Astrocyte (in vitro differentiated cells and primary cell): ENCODE measurements around the gene TNFAIP1. TPM values are rescaled to one million over a fixed set of nuclear protein-coding genes. Genes with fewer than 3 reads are reported as not detected.

Experiments used
- DNase-seq: peaks from one replicate; pipeline ENCODE4 v3.0.0-alpha.2; 2010; ENCODE audit warnings: low read depth
- FAIRE-seq: peaks from 2 replicates; lab custom pipeline; 2011; peaks lifted over from hg19 to GRCh38; lab: Jason Lieb, UNC
- H2AFZ ChIP-seq: 2 replicates; pipeline ENCODE4 v1.6.0; 2012; ENCODE audit warnings: low read depth, low read length, inconsistent platforms
- H3K27ac ChIP-seq: 2 replicates; pipeline ENCODE4 v1.5.1; 2011; ENCODE audit warnings: low read depth, low read length, inconsistent platforms
- H3K27me3 ChIP-seq: 2 replicates; pipeline ENCODE4 v1.6.0; 2011; ENCODE audit warnings: low read length, inconsistent platforms; ENCODE audit not compliant: insufficient read depth
- H3K36me3 ChIP-seq: 2 replicates; pipeline ENCODE4 v1.5.1; 2011; ENCODE audit warnings: low read length, inconsistent platforms; ENCODE audit not compliant: insufficient read depth
- H3K4me1 ChIP-seq: 2 replicates; pipeline ENCODE4 v1.5.1; 2011; ENCODE audit warnings: low read length, inconsistent platforms; ENCODE audit not compliant: insufficient read depth
- H3K4me2 ChIP-seq: 2 replicates; pipeline ENCODE4 v1.6.0; 2012; ENCODE audit warnings: low read length, inconsistent platforms
- H3K4me3 ChIP-seq: 2 replicates; pipeline ENCODE4 v1.5.1; 2011; ENCODE audit warnings: low read depth, mild to moderate bottlenecking, low read length, inconsistent platforms; ENCODE audit not compliant: insufficient read depth
- H3K79me2 ChIP-seq: 2 replicates; pipeline ENCODE4 v1.6.0; 2012; ENCODE audit warnings: mild to moderate bottlenecking, low read length, inconsistent platforms; ENCODE audit not compliant: insufficient read depth
- H3K9ac ChIP-seq: 2 replicates; pipeline ENCODE4 v1.6.0; 2012; ENCODE audit warnings: mild to moderate bottlenecking, low read length, inconsistent platforms
- H3K9me3 ChIP-seq: 2 replicates; pipeline ENCODE4 v1.5.1; 2012; ENCODE audit warnings: low read depth, mild to moderate bottlenecking, low read length, inconsistent platforms; ENCODE audit not compliant: insufficient read depth
- H4K20me1 ChIP-seq: 2 replicates; pipeline ENCODE4 v1.6.0; 2012; ENCODE audit warnings: low read length, inconsistent platforms; ENCODE audit not compliant: insufficient read depth
- H3K27ac Mint-ChIP-seq: one replicate; pipeline ENCODE4 v1.8.0; 2021; ENCODE audit warnings: mild to moderate bottlenecking, mixed read lengths; ENCODE audit not compliant: unreplicated experiment
- H3K27me3 Mint-ChIP-seq: one replicate; pipeline ENCODE4 v1.8.0; 2021; ENCODE audit warnings: low read depth, mixed read lengths; ENCODE audit not compliant: unreplicated experiment
- H3K36me3 Mint-ChIP-seq: one replicate; pipeline ENCODE4 v1.8.0; 2021; ENCODE audit warnings: low read depth, mixed read lengths; ENCODE audit not compliant: unreplicated experiment
- H3K4me1 Mint-ChIP-seq: one replicate; pipeline ENCODE4 v1.8.0; 2021; ENCODE audit warnings: low read depth, mixed read lengths; ENCODE audit not compliant: unreplicated experiment
- H3K4me3 Mint-ChIP-seq: one replicate; pipeline ENCODE4 v1.8.0; 2021; ENCODE audit warnings: mild to moderate bottlenecking, moderate library complexity, mixed read lengths; ENCODE audit not compliant: unreplicated experiment
- H3K9me3 Mint-ChIP-seq: one replicate; pipeline ENCODE4 v1.8.0; 2021; ENCODE audit warnings: mild to moderate bottlenecking, mixed read lengths; ENCODE audit not compliant: unreplicated experiment
- EZH2 ChIP-seq: IDR thresholded peaks from 2 replicates; pipeline ENCODE4 v1.6.1; 2012; ENCODE audit warnings: mild to moderate bottlenecking, low read length, inconsistent platforms; ENCODE audit not compliant: insufficient read depth
- total RNA-seq: library from RNA; stranded (reverse); gene quantifications from 2 replicates; pipeline ENCODE4 v1.2.1, GENCODE V29; 2021
- TF ChIP-seq, protein P1 (sequence below): IDR thresholded peaks from 2 replicates; pipeline ENCODE4 v1.5.1; 2011; ENCODE audit warnings: low read depth, mild to moderate bottlenecking, inconsistent platforms, low read length, moderate library complexity; ENCODE audit not compliant: insufficient read depth

The TNFAIP1 gene
- total RNA-seq, 1 donor from 2014 or later: 100 TPM

DNA sequence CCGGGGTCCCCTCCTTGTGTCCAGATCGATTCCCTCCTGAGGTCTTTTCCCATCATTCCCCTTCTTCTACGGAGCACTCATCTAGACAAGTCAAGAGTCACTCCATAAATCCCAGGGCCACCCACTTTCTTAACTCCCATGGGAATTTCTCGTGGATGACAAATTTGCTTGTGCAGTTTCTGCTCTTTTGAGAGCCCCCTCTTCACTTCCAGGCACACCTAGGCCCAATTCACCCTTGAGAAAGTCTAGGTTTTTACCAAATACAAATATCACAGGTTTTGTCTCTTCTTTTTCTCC lies 22.3 kb downstream of the TNFAIP1 start:
- Mint-ChIP-seq H3K27me3 (no peaks in the 10 kb centered on the region), H3K27ac (peak overlapping the region; percentile 92), H3K9me3 (no peaks in the 10 kb centered on the region), H3K4me1 (peaks cover 10% of the 10 kb centered on the region), H3K4me3 (peak overlapping the region; percentile 98), H3K36me3 (peaks cover 17% of the 10 kb centered on the region)
- Histone ChIP-seq H3K4me1 (peaks cover 18% of the 10 kb centered on the region), H3K4me3 (peak overlapping the region; percentile 85), H3K27me3 (no peaks in the 10 kb centered on the region), H3K9ac (peak overlapping the region; percentile 98), H2AFZ (peak overlapping the region; percentile 80), H3K9me3 (no peaks in the 10 kb centered on the region), H3K79me2 (peaks cover 49% of the 10 kb centered on the region), H3K27ac (peak overlapping the region; percentile 73), H3K36me3 (peaks cover 44% of the 10 kb centered on the region), H3K4me2 (peak overlapping the region; percentile 99), H4K20me1 (no peaks in the 10 kb centered on the region)
- FAIRE-seq (no peak), DNase-seq (no peak)
- TF ChIP-seq, protein P1, sequence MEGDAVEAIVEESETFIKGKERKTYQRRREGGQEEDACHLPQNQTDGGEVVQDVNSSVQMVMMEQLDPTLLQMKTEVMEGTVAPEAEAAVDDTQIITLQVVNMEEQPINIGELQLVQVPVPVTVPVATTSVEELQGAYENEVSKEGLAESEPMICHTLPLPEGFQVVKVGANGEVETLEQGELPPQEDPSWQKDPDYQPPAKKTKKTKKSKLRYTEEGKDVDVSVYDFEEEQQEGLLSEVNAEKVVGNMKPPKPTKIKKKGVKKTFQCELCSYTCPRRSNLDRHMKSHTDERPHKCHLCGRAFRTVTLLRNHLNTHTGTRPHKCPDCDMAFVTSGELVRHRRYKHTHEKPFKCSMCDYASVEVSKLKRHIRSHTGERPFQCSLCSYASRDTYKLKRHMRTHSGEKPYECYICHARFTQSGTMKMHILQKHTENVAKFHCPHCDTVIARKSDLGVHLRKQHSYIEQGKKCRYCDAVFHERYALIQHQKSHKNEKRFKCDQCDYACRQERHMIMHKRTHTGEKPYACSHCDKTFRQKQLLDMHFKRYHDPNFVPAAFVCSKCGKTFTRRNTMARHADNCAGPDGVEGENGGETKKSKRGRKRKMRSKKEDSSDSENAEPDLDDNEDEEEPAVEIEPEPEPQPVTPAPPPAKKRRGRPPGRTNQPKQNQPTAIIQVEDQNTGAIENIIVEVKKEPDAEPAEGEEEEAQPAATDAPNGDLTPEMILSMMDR: no peak
- no peak for TF ChIP-seq EZH2

DNA sequence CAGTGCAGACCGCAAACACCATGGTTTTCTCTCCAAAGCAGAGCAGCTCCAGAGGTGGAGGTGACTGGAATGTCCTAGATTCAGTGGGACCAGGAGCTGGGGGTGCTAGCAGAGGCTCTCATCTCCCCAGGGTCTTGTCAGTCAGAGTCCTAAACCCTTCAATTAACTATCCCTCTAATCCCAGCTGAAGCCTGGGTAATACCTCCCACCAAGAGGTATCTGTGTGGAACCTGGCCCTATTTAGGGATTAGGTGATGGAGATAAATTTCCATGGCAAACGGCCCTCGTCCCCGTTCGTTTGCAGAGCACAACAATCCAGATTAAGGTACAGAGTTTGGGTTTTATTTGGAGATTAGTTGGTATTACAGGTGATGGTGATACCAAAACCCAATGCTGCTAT lies 27.6 kb downstream of the TNFAIP1 start:
- Histone ChIP-seq H3K9ac (no peak overlapping the region), H3K4me3 (no peak overlapping the region), H3K27me3 (no peaks in the 10 kb centered on the region), H3K4me1 (peaks cover 4% of the 10 kb centered on the region), H3K36me3 (peaks cover 24% of the 10 kb centered on the region), H2AFZ (no peak overlapping the region), H3K79me2 (peaks cover 10% of the 10 kb centered on the region), H4K20me1 (no peaks in the 10 kb centered on the region), H3K9me3 (no peaks in the 10 kb centered on the region), H3K27ac (no peak overlapping the region), H3K4me2 (no peak overlapping the region)
- Mint-ChIP-seq H3K27me3 (no peaks in the 10 kb centered on the region), H3K4me3 (no peak overlapping the region), H3K9me3 (no peaks in the 10 kb centered on the region), H3K4me1 (no peaks in the 10 kb centered on the region), H3K36me3 (peaks cover 13% of the 10 kb centered on the region), H3K27ac (no peak overlapping the region)
- no peak for TF ChIP-seq EZH2
- TF ChIP-seq, protein P1: no peak
- no peak for FAIRE-seq
- no peak for DNase-seq

DNA sequence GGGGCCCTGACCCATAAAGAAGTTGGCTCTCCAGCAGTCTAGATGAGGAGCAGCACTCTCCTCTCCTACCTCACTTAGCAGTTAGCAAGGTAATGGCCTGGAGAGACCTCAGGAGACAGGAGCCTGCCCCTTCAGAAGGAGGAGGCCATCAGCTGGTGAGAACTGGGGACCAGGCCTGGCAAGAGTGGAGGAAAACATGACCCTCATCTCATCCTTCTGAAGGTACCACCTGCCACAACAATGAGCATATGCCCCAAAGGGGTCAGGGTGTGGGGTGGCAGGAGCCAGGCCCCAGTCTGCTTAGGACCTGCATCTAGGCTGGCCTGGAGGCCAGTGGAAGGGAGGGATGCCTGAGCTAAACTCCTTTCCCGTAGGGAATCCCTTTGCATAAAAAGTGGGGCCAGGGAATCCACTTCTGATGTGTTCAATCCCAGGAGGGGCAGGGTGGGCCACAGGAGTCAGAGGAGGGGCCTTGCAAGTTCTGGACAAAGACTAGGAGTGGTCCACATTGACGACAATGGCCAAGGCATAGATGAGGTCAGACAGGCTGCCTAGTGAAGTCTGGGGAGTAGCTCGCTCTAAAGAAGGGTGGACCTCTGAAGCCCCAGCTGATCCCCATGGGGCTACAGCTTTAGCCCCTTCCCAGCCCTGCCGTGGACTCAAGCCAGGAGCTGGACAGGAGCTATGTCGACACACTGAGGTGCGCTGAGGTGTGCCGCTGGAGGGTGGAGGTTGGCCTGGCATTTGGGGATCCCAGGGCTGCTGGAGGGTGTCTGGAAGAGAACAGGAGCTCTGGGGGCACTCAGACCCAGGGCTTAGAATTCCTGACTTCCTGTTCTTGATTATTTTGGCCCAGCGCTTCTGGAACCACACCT lies 28.5 kb downstream of the TNFAIP1 start:
- no peaks in the 10 kb centered on the region for H3K27me3 ChIP-seq
- H3K4me2 ChIP-seq: no peak overlapping the region
- no peak overlapping the region for H2AFZ ChIP-seq
- H3K79me2 ChIP-seq: peaks cover 3% of the 10 kb centered on the region
- H3K27ac Mint-ChIP-seq: no peak overlapping the region
- no peaks in the 10 kb centered on the region for H3K4me1 Mint-ChIP-seq
- no peak for DNase-seq
- no peaks in the 10 kb centered on the region for H3K9me3 Mint-ChIP-seq
- no peak overlapping the region for H3K4me3 Mint-ChIP-seq
- peaks cover 13% of the 10 kb centered on the region for H3K36me3 Mint-ChIP-seq
- no peaks in the 10 kb centered on the region for H3K4me1 ChIP-seq
- no peak overlapping the region for H3K4me3 ChIP-seq
- H3K9me3 ChIP-seq: no peaks in the 10 kb centered on the region
- TF ChIP-seq, protein P1: no peak
- TF ChIP-seq EZH2: no peak
- H3K9ac ChIP-seq: no peak overlapping the region
- H3K27ac ChIP-seq: no peak overlapping the region
- H3K36me3 ChIP-seq: peaks cover 24% of the 10 kb centered on the region
- FAIRE-seq: no peak
- no peaks in the 10 kb centered on the region for H4K20me1 ChIP-seq
- H3K27me3 Mint-ChIP-seq: no peaks in the 10 kb centered on the region
